Stimulated activated naive B cell treated with anti-CD40 and anti-IgM and Interleukin-4, amounts not matched to agents 10 μg/mL and 1 μg/mL and 100 μg/mL, for 72 hours (primary cell): ENCODE results near the gene CEP170B.
"Not testable (repeated sequence)": the region's sequence is repeated elsewhere in the genome, so short reads cannot be mapped to it uniquely, and the experiment has no call there.

Source experiments
- ATAC-seq, 2 donors: fragments of 150-1000 bp; cut with Tn5 transposase; replicated peaks; 2 replicates each; pipeline ENCODE4 v1.10.0; 2021; ENCODE audit warnings: moderate library complexity in 1 of 2
- DNase-seq: peaks from one replicate; pipeline ENCODE4 v3.0.0; 2021
- H3K27ac Mint-ChIP-seq: one replicate; pipeline ENCODE4 v1.8.0; 2022; ENCODE audit warnings: mild to moderate bottlenecking, mixed read lengths
- H3K27me3 Mint-ChIP-seq, 2 donors: one replicate each; pipeline ENCODE4 v1.8.0; 2022; ENCODE audit warnings: mixed read lengths in 2 of 2
- H3K36me3 Mint-ChIP-seq, 2 donors: one replicate each; pipeline ENCODE4 v1.8.0; 2022; ENCODE audit warnings: mixed read lengths in 2 of 2, mild to moderate bottlenecking in 1 of 2
- H3K4me1 Mint-ChIP-seq, 2 donors: one replicate each; pipeline ENCODE4 v1.8.0; 2022; ENCODE audit warnings: mixed read lengths in 2 of 2, mild to moderate bottlenecking in 1 of 2
- H3K4me3 Mint-ChIP-seq, 2 donors: one replicate each; pipeline ENCODE4 v1.8.0; 2022; ENCODE audit warnings: mild to moderate bottlenecking in 2 of 2, mixed read lengths in 2 of 2, moderate library complexity in 1 of 2
- H3K9me3 Mint-ChIP-seq, 2 donors: one replicate each; pipeline ENCODE4 v1.8.0; 2022; ENCODE audit warnings: mixed read lengths in 2 of 2, mild to moderate bottlenecking in 1 of 2

The CEP170B gene

DNA sequence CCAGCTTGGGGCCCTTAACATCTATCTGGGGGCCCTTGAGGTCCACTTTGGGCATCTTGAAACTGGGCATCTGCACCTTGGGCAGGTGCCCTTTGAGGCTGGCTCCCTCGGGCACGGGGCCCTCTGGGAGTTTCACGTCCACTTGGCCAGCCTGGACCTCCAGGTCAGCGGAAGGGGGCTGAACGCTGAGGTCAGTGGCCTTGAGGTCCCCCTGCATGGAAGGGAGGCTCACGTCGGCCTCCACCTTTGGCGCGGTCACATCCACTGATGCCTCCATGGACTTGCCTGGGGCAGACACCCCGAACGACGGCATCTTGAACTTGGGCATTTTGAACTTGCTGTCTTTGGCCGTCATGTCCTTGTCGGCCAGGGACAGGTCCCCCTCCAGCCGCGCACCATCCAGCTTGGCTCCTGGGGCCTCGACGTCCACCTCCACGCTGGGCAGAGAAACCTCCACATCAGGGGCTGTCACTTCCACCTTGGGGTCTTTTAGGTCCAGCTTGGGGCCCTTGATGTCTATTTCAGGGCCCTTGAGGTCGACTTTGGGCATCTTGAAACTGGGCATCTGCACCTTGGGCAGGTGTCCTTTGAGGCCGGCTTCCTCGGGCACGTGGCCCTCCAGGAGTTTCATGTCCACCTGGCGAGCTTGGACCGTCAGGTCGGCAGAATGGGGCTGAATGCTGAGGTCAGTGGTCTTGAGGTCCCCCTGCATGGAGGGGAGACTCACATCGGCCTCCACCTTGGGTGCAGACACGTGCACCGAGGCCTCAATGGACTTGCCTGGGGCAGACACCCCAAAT lies 78.3 kb downstream of the CEP170B start:
- H3K27ac Mint-ChIP-seq, H3K27me3 Mint-ChIP-seq, H3K36me3 Mint-ChIP-seq, ATAC-seq, H3K9me3 Mint-ChIP-seq, H3K4me1 Mint-ChIP-seq, DNase-seq, H3K4me3 Mint-ChIP-seq: not testable (repeated sequence)

DNA sequence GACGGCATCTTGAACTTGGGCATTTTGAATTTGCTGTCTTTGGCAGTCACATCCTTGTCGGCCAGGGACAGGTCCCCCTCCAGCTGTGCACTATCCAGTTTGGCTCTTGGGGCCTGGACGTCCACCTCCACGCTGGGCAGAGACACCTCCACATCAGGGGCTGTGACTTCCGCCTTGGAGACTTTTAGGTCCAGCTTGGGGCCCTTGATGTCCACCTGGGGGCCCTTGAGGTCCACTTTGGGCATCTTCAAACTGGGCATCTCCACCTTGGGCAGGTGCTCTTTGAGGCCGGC lies 78.9 kb downstream of the CEP170B start:
- not testable (repeated sequence) for H3K36me3 Mint-ChIP-seq, H3K27me3 Mint-ChIP-seq, H3K27ac Mint-ChIP-seq, H3K4me3 Mint-ChIP-seq, H3K9me3 Mint-ChIP-seq, H3K4me1 Mint-ChIP-seq, ATAC-seq, DNase-seq

DNA sequence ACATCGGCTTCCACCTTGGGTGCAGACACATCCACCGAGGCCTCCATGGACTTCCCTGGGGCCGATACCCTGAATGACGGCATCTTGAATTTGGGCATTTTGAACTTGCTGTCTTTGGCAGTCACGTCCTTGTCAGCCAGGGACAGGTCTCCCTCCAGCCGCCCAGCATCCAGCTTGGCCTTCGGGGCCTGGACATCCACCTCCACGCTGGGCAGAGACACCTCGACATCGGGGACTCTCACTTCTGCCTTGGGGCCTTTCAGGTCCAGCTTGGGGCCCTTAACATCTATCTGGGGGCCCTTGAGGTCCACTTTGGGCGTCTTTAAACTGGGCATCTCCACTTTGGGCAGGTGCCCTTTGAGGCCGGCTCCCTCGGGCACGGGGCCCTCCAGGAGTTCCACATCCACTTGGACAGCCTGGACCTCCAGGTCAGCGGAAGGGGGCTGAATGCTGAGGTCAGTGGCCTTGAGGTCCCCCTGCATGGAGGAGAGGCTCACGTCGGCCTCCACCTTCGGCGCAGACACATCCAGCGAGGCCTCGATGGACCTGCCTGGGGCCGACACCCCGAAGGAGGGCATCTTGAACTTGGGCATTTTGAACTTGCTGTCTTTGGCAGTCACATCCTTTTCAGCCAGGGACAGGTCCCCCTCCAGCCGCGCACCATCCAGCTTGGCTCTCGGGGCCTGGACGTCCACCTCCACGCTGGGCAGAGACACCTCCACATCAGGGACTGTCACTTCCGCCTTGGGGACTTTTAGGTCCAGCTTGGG lies 79.6 kb downstream of the CEP170B start:
- not testable (repeated sequence) for H3K36me3 Mint-ChIP-seq, ATAC-seq, H3K4me1 Mint-ChIP-seq, H3K27me3 Mint-ChIP-seq, H3K27ac Mint-ChIP-seq, H3K4me3 Mint-ChIP-seq, H3K9me3 Mint-ChIP-seq, DNase-seq

DNA sequence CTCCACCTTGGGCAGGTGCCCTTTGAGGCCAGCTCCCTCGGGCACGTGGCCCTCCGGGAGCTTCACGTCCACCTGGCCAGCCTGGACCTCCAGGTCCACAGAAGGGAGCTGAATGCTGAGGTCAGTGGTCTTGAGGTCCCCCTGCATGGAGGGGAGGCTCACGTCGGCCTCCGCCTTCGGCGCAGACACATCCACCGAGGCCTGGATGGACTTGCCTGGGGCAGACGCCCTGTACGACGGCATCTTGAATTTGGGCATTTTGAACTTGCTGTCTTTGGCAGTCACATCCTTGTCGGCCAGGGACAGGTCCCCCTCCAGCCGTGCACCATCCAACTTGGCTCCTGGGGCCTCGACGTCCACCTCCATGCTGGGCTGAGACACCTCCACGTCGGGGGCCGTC lies 80.2 kb downstream of the CEP170B start:
- not testable (repeated sequence) for H3K4me1 Mint-ChIP-seq, DNase-seq, H3K27ac Mint-ChIP-seq, H3K4me3 Mint-ChIP-seq, ATAC-seq, H3K36me3 Mint-ChIP-seq, H3K9me3 Mint-ChIP-seq, H3K27me3 Mint-ChIP-seq
